ENCODE measurements around the gene SLC9A1.

Gene SLC9A1

DNA sequence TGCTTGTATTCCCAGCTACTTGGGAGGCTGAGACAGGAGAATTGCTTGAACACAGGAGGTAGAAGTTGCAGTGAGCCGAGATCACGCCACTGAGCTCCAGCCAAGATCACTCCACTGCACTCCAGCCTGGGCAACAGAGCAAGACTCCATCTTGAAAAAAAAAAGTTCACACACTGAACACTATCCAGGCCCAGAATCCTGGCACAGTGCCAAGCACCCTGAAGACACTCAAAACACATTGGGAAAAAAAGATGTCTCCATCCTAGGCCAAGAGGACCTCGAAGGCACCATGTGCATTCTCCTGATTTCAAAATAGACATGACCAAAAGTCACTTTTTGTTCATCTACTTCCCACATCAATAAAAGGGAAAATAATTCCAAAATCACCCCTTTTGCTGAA is 38.7 kb downstream of the SLC9A1 start (continued):
- TF ChIP-seq ZNF416 (tag by site-specific recombination; IDR thresholded peaks at IDR 0.05) (no peak), ZNF114 (tag by site-specific recombination; IDR thresholded peaks at IDR 0.05) (peak; percentile 63; the same call in 1 of the 2 replicates), ZFP37 (tag by site-specific recombination; IDR thresholded peaks at IDR 0.05) (no peak), ZNF555 (tag by site-specific recombination; conservative IDR thresholded peaks at IDR 0.05) (no peak), IKZF3 (tag by site-specific recombination; IDR thresholded peaks at IDR 0.05) (no peak), ZNF155 (tag by site-specific recombination; IDR thresholded peaks at IDR 0.05) (no peak), ZNF391 (tag by site-specific recombination; IDR thresholded peaks at IDR 0.05; ENCODE audit: borderline replicate concordance, low read depth) (no peak), ZNF624 (tag by site-specific recombination; IDR thresholded peaks at IDR 0.05) (peak; percentile 91; the same call in 1 of the 2 replicates), ZNF664 (tag by site-specific recombination; IDR thresholded peaks at IDR 0.05) (0 out of 2 replicates have a peak, but pooled peaks have one; percentile 13), YY2 (tag by site-specific recombination; IDR thresholded peaks at IDR 0.05) (0 out of 2 replicates have a peak, but pooled peaks have one; percentile 45), ZBTB7A (tag by site-specific recombination; IDR thresholded peaks at IDR 0.05; ENCODE audit: low read depth) (no peak), ZNF16 (tag by site-specific recombination; IDR thresholded peaks at IDR 0.05; ENCODE audit: low read depth) (no peak), ZNF776 (tag by site-specific recombination; IDR thresholded peaks at IDR 0.05; ENCODE audit: borderline replicate concordance) (peak; percentile 93), ZNF658 (tag by site-specific recombination; IDR thresholded peaks at IDR 0.05) (no peak), ZNF266 (tag by site-specific recombination; IDR thresholded peaks at IDR 0.05; ENCODE audit: low read depth) (no peak), GLI2 (tag by site-specific recombination; IDR thresholded peaks at IDR 0.05; ENCODE audit: borderline replicate concordance, low read depth) (0 out of 2 replicates have a peak, but pooled peaks have one; percentile 31), ZNF404 (tag by site-specific recombination; IDR thresholded peaks at IDR 0.05) (no peak), ZXDB (tag by site-specific recombination; IDR thresholded peaks at IDR 0.05) (no peak), ZNF274 (IDR thresholded peaks at IDR 0.05; ENCODE audit: low read length) (no peak), ZNF274 (tag by site-specific recombination; IDR thresholded peaks at IDR 0.05; ENCODE audit: borderline replicate concordance) (no peak), KLF10 (tag by site-specific recombination; IDR thresholded peaks at IDR 0.05) (peak; percentile 75), ZNF660 (tag by site-specific recombination; IDR thresholded peaks at IDR 0.05) (peak; percentile 83), ZNF214 (tag by site-specific recombination; IDR thresholded peaks at IDR 0.05; ENCODE audit: borderline replicate concordance) (peak; percentile 32; the same call in 1 of the 2 replicates), ZNF174 (tag by site-specific recombination; IDR thresholded peaks at IDR 0.05) (no peak)
- TF ChIP-seq, protein P1, sequence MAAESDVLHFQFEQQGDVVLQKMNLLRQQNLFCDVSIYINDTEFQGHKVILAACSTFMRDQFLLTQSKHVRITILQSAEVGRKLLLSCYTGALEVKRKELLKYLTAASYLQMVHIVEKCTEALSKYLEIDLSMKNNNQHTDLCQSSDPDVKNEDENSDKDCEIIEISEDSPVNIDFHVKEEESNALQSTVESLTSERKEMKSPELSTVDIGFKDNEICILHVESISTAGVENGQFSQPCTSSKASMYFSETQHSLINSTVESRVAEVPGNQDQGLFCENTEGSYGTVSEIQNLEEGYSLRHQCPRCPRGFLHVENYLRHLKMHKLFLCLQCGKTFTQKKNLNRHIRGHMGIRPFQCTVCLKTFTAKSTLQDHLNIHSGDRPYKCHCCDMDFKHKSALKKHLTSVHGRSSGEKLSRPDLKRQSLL (tag by site-specific recombination; IDR thresholded peaks at IDR 0.05) = no peak
- TF ChIP-seq, protein P2, sequence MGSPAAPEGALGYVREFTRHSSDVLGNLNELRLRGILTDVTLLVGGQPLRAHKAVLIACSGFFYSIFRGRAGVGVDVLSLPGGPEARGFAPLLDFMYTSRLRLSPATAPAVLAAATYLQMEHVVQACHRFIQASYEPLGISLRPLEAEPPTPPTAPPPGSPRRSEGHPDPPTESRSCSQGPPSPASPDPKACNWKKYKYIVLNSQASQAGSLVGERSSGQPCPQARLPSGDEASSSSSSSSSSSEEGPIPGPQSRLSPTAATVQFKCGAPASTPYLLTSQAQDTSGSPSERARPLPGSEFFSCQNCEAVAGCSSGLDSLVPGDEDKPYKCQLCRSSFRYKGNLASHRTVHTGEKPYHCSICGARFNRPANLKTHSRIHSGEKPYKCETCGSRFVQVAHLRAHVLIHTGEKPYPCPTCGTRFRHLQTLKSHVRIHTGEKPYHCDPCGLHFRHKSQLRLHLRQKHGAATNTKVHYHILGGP (tag by site-specific recombination; IDR thresholded peaks at IDR 0.05) = peak; percentile 62
- TF ChIP-seq, protein P3, sequence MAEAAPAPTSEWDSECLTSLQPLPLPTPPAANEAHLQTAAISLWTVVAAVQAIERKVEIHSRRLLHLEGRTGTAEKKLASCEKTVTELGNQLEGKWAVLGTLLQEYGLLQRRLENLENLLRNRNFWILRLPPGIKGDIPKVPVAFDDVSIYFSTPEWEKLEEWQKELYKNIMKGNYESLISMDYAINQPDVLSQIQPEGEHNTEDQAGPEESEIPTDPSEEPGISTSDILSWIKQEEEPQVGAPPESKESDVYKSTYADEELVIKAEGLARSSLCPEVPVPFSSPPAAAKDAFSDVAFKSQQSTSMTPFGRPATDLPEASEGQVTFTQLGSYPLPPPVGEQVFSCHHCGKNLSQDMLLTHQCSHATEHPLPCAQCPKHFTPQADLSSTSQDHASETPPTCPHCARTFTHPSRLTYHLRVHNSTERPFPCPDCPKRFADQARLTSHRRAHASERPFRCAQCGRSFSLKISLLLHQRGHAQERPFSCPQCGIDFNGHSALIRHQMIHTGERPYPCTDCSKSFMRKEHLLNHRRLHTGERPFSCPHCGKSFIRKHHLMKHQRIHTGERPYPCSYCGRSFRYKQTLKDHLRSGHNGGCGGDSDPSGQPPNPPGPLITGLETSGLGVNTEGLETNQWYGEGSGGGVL (tag by site-specific recombination; IDR thresholded peaks at IDR 0.05) = peak; percentile 40; the same call in 1 of the 2 replicates
- TF ChIP-seq, protein P4, sequence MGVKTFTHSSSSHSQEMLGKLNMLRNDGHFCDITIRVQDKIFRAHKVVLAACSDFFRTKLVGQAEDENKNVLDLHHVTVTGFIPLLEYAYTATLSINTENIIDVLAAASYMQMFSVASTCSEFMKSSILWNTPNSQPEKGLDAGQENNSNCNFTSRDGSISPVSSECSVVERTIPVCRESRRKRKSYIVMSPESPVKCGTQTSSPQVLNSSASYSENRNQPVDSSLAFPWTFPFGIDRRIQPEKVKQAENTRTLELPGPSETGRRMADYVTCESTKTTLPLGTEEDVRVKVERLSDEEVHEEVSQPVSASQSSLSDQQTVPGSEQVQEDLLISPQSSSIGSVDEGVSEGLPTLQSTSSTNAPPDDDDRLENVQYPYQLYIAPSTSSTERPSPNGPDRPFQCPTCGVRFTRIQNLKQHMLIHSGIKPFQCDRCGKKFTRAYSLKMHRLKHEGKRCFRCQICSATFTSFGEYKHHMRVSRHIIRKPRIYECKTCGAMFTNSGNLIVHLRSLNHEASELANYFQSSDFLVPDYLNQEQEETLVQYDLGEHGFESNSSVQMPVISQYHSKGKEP (tag by site-specific recombination; IDR thresholded peaks at IDR 0.05) = peak; percentile 82
- TF ChIP-seq, protein P5, sequence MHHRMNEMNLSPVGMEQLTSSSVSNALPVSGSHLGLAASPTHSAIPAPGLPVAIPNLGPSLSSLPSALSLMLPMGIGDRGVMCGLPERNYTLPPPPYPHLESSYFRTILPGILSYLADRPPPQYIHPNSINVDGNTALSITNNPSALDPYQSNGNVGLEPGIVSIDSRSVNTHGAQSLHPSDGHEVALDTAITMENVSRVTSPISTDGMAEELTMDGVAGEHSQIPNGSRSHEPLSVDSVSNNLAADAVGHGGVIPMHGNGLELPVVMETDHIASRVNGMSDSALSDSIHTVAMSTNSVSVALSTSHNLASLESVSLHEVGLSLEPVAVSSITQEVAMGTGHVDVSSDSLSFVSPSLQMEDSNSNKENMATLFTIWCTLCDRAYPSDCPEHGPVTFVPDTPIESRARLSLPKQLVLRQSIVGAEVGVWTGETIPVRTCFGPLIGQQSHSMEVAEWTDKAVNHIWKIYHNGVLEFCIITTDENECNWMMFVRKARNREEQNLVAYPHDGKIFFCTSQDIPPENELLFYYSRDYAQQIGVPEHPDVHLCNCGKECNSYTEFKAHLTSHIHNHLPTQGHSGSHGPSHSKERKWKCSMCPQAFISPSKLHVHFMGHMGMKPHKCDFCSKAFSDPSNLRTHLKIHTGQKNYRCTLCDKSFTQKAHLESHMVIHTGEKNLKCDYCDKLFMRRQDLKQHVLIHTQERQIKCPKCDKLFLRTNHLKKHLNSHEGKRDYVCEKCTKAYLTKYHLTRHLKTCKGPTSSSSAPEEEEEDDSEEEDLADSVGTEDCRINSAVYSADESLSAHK (tag by site-specific recombination; IDR thresholded peaks at IDR 0.05) = no peak
- TF ChIP-seq, protein P6, sequence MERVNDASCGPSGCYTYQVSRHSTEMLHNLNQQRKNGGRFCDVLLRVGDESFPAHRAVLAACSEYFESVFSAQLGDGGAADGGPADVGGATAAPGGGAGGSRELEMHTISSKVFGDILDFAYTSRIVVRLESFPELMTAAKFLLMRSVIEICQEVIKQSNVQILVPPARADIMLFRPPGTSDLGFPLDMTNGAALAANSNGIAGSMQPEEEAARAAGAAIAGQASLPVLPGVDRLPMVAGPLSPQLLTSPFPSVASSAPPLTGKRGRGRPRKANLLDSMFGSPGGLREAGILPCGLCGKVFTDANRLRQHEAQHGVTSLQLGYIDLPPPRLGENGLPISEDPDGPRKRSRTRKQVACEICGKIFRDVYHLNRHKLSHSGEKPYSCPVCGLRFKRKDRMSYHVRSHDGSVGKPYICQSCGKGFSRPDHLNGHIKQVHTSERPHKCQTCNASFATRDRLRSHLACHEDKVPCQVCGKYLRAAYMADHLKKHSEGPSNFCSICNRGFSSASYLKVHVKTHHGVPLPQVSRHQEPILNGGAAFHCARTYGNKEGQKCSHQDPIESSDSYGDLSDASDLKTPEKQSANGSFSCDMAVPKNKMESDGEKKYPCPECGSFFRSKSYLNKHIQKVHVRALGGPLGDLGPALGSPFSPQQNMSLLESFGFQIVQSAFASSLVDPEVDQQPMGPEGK (tag by site-specific recombination; IDR thresholded peaks at IDR 0.05) = no peak

Measured in HEK293 (cell line).